A673 (cell line): Measurements from ENCODE around the gene INPP4A. TPM values are rescaled to one million over a fixed set of nuclear protein-coding genes. Genes with fewer than 3 reads are reported as not detected.

Experiments
- BruUV-seq: library from RNA; stranded (reverse); fragments of 400-500 nt; replicated peaks from 2 replicates; lab custom pipeline; 2021; lab: Mats Ljungman, UMichigan
- CTCF ChIA-PET: fragments of 300-600 bp; sonication (Branson Sonifier 250); formaldehyde crosslinking; loops from one replicate; lab custom pipeline; 2022; ENCODE audit warnings: antibody characterized with exemption; lab: Charles Lee
- POLR2A ChIA-PET: fragments of 300-600 bp; sonication (Branson Sonifier 250); formaldehyde crosslinking; loops from one replicate; lab custom pipeline; 2022; ENCODE audit warnings: antibody characterized with exemption; ENCODE audit not compliant: low non-redundant PET; lab: Charles Lee
- DNase-seq: peaks from one replicate; pipeline ENCODE4 v3.0.0-alpha.2; 2015; ENCODE audit warnings: low spot score
- H3K27ac ChIP-seq: fragments of 200-600 bp; sonication (generic); 2 replicates; pipeline ENCODE4 v1.5.1; 2016; ENCODE audit warnings: mixed run types, low read depth, mild to moderate bottlenecking, mixed read lengths, antibody characterized with exemption, low read length; ENCODE audit not compliant: poor library complexity, severe bottlenecking
- H3K27me3 ChIP-seq: fragments of 200-600 bp; sonication (generic); replicated peaks from 2 replicates; pipeline ENCODE4 v1.6.1; 2017; ENCODE audit warnings: mixed run types, low read depth, mild to moderate bottlenecking, mixed read lengths, antibody characterized with exemption, low read length; ENCODE audit not compliant: insufficient read depth, poor library complexity
- H3K36me3 ChIP-seq: fragments of 200-600 bp; sonication (generic); 2 replicates; pipeline ENCODE4 v1.6.1; 2016; ENCODE audit warnings: mixed run types, mild to moderate bottlenecking, mixed read lengths, antibody characterized with exemption, low read length; ENCODE audit not compliant: insufficient read depth, poor library complexity, severe bottlenecking
- H3K4me1 ChIP-seq: fragments of 200-600 bp; sonication (generic); 2 replicates; pipeline ENCODE4 v1.6.1; 2017; ENCODE audit warnings: mixed run types, mild to moderate bottlenecking, mixed read lengths, antibody characterized with exemption, low read length; ENCODE audit not compliant: insufficient read depth, poor library complexity, severe bottlenecking
- H3K4me3 ChIP-seq: fragments of 200-600 bp; sonication (generic); 2 replicates; pipeline ENCODE4 v1.5.1; 2016; ENCODE audit warnings: low read depth, mixed run types, mild to moderate bottlenecking, mixed read lengths, low read length; ENCODE audit not compliant: poor library complexity, severe bottlenecking
- H3K9me3 ChIP-seq: fragments of 200-600 bp; sonication (generic); 2 replicates; pipeline ENCODE4 v1.6.1; 2016; ENCODE audit warnings: mixed run types, low read depth, mild to moderate bottlenecking, mixed read lengths, antibody characterized with exemption, low read length; ENCODE audit not compliant: poor library complexity, severe bottlenecking
- EZH2 ChIP-seq: fragments of 200-600 bp; sonication (generic); IDR thresholded peaks from 2 replicates; pipeline ENCODE4 v1.6.1; 2017; ENCODE audit warnings: borderline replicate concordance, low read depth, mild to moderate bottlenecking, mixed read lengths, antibody characterized with exemption, low read length; ENCODE audit not compliant: poor library complexity, severe bottlenecking
- intact Hi-C: fragments of 100-400 bp; cut with micrococcal nuclease; formaldehyde crosslinking; loops from one replicate; pipeline ENCODE4 v1.10.0; 2022; ENCODE audit not compliant: unreplicated experiment
- total RNA-seq: library from RNA; stranded (reverse); gene quantifications from 2 replicates; pipeline ENCODE4 v1.2.3, GENCODE V29; 2021
- TF ChIP-seq, protein P1 (sequence below): fragments of 300-800, 200-600 bp; sonication (generic); conservative IDR thresholded peaks from 2 replicates; pipeline ENCODE4 v1.5.1; 2017; ENCODE audit warnings: low read depth, mild to moderate bottlenecking, antibody characterized with exemption, low read length, moderate library complexity, mixed read lengths

INPP4A gene
- total RNA-seq, 1 experiment from 2014 or later = 33.5 TPM

DNA sequence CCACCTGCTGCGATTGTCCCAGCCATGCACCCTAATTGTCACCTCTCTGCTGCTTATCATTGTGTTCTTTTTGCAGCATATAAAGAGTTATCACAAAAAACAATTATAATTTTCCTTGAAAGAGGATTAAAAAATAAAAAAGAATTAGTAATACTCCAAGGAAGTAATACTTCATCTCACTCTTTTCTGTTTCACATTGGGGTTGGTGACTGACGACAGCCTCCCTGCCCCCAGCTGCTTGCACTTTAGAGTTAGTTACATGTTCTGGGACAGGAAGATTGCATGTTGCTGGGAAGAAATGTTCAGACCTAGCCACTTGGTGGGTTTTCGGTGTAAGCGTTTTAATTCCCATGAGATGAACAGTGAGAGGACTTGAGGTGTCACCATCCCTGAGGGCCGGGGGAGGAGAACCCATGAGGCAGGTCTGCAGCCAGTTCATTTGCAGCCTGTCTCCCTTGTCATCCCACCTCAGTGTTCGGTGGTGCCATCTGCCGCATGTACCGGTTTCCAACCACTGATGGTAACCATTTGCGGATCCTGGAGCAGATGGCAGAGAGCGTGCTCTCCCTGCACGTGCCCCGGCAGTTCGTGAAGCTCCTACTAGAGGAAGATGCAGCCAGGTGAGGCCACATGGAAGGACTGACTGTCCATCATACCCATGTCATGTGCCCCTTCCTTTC lies 94.5 kb downstream of the INPP4A start:
- intact Hi-C loops = no loop called here
- BruUV-seq = no TSS peak
- Histone ChIP-seq H3K4me3 (no peak overlapping the region), H3K27ac (no peak overlapping the region), H3K36me3 (no peaks in the 10 kb centered on the region), H3K9me3 (no peaks in the 10 kb centered on the region), H3K27me3 (no peaks in the 10 kb centered on the region), H3K4me1 (no peaks in the 10 kb centered on the region)
- TF ChIP-seq, protein P1, sequence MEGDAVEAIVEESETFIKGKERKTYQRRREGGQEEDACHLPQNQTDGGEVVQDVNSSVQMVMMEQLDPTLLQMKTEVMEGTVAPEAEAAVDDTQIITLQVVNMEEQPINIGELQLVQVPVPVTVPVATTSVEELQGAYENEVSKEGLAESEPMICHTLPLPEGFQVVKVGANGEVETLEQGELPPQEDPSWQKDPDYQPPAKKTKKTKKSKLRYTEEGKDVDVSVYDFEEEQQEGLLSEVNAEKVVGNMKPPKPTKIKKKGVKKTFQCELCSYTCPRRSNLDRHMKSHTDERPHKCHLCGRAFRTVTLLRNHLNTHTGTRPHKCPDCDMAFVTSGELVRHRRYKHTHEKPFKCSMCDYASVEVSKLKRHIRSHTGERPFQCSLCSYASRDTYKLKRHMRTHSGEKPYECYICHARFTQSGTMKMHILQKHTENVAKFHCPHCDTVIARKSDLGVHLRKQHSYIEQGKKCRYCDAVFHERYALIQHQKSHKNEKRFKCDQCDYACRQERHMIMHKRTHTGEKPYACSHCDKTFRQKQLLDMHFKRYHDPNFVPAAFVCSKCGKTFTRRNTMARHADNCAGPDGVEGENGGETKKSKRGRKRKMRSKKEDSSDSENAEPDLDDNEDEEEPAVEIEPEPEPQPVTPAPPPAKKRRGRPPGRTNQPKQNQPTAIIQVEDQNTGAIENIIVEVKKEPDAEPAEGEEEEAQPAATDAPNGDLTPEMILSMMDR = no peak
- no peak for TF ChIP-seq EZH2
- no peak for DNase-seq
- POLR2A ChIA-PET = no interaction called here
- CTCF ChIA-PET = no interaction called here

DNA sequence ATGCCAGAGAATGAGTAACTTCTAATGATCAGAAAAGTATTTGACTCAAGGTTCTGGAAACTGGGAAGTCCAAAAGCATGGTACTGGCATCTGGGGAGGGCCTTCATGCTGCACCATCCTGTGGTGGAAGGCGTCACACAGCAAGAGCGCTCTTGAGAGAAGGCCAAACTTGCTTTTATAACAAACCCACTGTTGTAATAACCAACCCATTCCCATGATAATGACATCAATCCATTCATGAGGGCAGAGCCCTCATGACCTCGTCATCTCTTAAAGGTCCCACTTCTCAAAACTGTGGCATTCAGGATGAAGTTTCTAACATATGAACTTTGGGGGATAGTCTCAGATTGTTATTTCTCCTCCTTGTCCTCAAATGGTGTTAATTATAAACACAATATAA lies 95.9 kb downstream of the INPP4A start:
- no peaks in the 10 kb centered on the region for H3K4me1 ChIP-seq
- CTCF ChIA-PET = no interaction called here
- intact Hi-C loops = no loop called here

DNA sequence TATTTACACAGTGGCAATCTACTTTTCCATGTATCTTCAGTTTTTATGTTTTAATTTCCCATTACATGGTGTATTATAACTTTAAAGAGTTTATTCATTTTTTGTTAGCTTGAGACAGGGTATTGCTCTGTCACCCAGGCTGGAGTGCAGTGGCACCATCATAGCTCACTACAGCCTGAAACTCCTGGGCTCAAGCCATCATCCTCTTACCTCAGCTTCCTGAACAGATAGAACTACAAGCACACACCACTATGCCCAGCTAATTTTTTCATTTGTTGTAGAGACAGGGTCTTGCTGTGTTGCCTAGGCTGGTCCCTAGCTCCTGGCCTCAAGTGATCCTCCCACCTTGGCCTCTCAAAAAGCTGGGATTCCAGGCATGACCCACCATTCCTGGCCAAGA lies 96.8 kb downstream of the INPP4A start:
- no peak for TF ChIP-seq EZH2
- TF ChIP-seq, protein P1 = no peak
- DNase-seq = no peak
- no peaks in the 10 kb centered on the region for H3K9me3 ChIP-seq
- no peaks in the 10 kb centered on the region for H3K4me1 ChIP-seq
- peaks cover 3% of the 10 kb centered on the region for H3K36me3 ChIP-seq
- H3K27me3 ChIP-seq = no peaks in the 10 kb centered on the region
- no TSS peak for BruUV-seq
- ChIA-PET POLR2A (no interaction called here), CTCF (no interaction called here)
- H3K27ac ChIP-seq = no peak overlapping the region
- H3K4me3 ChIP-seq = no peak overlapping the region
- intact Hi-C loops = no loop called here

More for the DNA sequence above, 95.9 kb downstream of the INPP4A start:
- Histone ChIP-seq H3K9me3 (no peaks in the 10 kb centered on the region), H3K4me3 (no peak overlapping the region), H3K27ac (no peak overlapping the region), H3K36me3 (no peaks in the 10 kb centered on the region), H3K27me3 (no peaks in the 10 kb centered on the region)
- DNase-seq = no peak
- no peak for TF ChIP-seq EZH2
- TF ChIP-seq, protein P1 = no peak
- POLR2A ChIA-PET = no interaction called here
- BruUV-seq = no TSS peak
